B cell (primary cell): ENCODE results near the gene MCF2L. TPM values are rescaled to one million over a fixed set of nuclear protein-coding genes. Genes with fewer than 3 reads are reported as not detected.

Experiments
- ATAC-seq: fragments of 200-7000 bp; cut with Tn5 transposase; one replicate; pipeline ENCODE4 v1.10.0; 2021; ENCODE audit warnings: low read depth, mild to moderate bottlenecking, moderate number of reproducible peaks, moderate library complexity
- CTCF ChIA-PET: fragments of 350-600 bp; sonication (Branson Sonifier 250); formaldehyde crosslinking; loops from one replicate; lab custom pipeline; 2021; ENCODE audit warnings: antibody characterized with exemption, inconsistent platforms; lab: Charles Lee
- POLR2A ChIA-PET: fragments of 350-600 bp; sonication (Branson Sonifier 250); formaldehyde crosslinking; loops from one replicate; lab custom pipeline; 2021; ENCODE audit warnings: antibody characterized with exemption; lab: Charles Lee
- DNase-seq: peaks from one replicate; pipeline ENCODE4 v3.0.0; 2013
- H2AFZ ChIP-seq: 2 replicates; pipeline ENCODE4 v1.6.1; 2012; ENCODE audit warnings: mild to moderate bottlenecking, low read depth, low read length; ENCODE audit not compliant: insufficient read depth, poor library complexity, severe bottlenecking
- H3K27ac ChIP-seq, 2 donors: 1 replicate in 1 of 2; 2 replicates in 1 of 2; pipeline ENCODE4 v1.5.1; 2012 to 2013; ENCODE audit warnings: low read length in 2 of 2, mild to moderate bottlenecking in 2 of 2, moderate library complexity in 1 of 2
- H3K27me3 ChIP-seq, 4 experiments: fragments of 200-600 bp in 1 of 4; sonication (generic) in 1 of 4; replicated peaks in 1 of 4; 1 replicate in 2 of 4; 2 replicates in 2 of 4; pipeline versions ENCODE4 v1.6.1 to v1.7.0; 2013 to 2016; ENCODE audit warnings: low read length in 3 of 4, mild to moderate bottlenecking in 2 of 4, mixed read lengths in 1 of 4, moderate library complexity in 1 of 4; ENCODE audit not compliant: insufficient read depth in 4 of 4, control insufficient read depth in 3 of 4; ENCODE audit errors: control extremely low read depth in 1 of 4
- H3K36me3 ChIP-seq, 2 experiments: replicated peaks in 1 of 2; 1 replicate in 1 of 2; 2 replicates in 1 of 2; pipeline versions ENCODE4 v1.6.1 to v1.7.1; 2013; ENCODE audit warnings: low read length in 1 of 2; ENCODE audit not compliant: insufficient read depth in 2 of 2, control insufficient read depth in 1 of 2; ENCODE audit errors: control extremely low read depth in 1 of 2, extremely low read depth in 1 of 2
- H3K4me1 ChIP-seq, 2 donors: fragments of 200-600 bp in 1 of 2; sonication (generic) in 1 of 2; 1 replicate in 1 of 2; 2 replicates in 1 of 2; pipeline versions ENCODE4 v1.5.1 to v1.6.1; 2013 to 2017; ENCODE audit warnings: low read length in 2 of 2; ENCODE audit not compliant: control insufficient read depth in 2 of 2, insufficient read depth in 2 of 2
- H3K4me2 ChIP-seq: replicated peaks from 2 replicates; pipeline ENCODE3; 2012; ENCODE audit warnings: mild to moderate bottlenecking, low read depth, low read length; ENCODE audit not compliant: poor library complexity, severe bottlenecking
- H3K4me3 ChIP-seq, 5 experiments: fragments of 200-600 bp in 1 of 5; sonication (generic) in 1 of 5; 1 replicate in 3 of 5; 2 replicates in 2 of 5; pipeline versions ENCODE4 v1.5.1 to v1.7.0; 2011 to 2016; ENCODE audit warnings: low read length in 4 of 5, mild to moderate bottlenecking in 4 of 5, low read depth in 2 of 5, control low read depth in 1 of 5, moderate library complexity in 1 of 5; ENCODE audit not compliant: insufficient read depth in 1 of 5; ENCODE audit errors: control extremely low read depth in 1 of 5, extremely low read depth in 1 of 5
- H3K79me2 ChIP-seq: fragments of 200-600 bp; sonication (generic); one replicate; pipeline ENCODE4 v1.6.0; 2016; ENCODE audit warnings: low read length; ENCODE audit not compliant: control insufficient read depth, insufficient read depth
- H3K9ac ChIP-seq: fragments of 200-600 bp; sonication (generic); 2 replicates; pipeline ENCODE4 v1.6.1; 2017; ENCODE audit warnings: mild to moderate bottlenecking, low read length, moderate library complexity
- H3K9me3 ChIP-seq, 3 donors: one replicate each; pipeline versions ENCODE4 v1.6.1 to v1.7.1; 2013; ENCODE audit warnings: low read length in 2 of 3; ENCODE audit not compliant: control insufficient read depth in 2 of 3, insufficient read depth in 1 of 3; ENCODE audit errors: control extremely low read depth in 1 of 3
- H4K20me1 ChIP-seq: 2 replicates; pipeline ENCODE4 v1.6.0; 2012; ENCODE audit warnings: mild to moderate bottlenecking, low read length; ENCODE audit not compliant: insufficient read depth, control insufficient read depth, poor library complexity, severe bottlenecking
- H3K27ac Mint-ChIP-seq: one replicate; pipeline ENCODE4 v1.8.0; 2021; ENCODE audit warnings: mixed read lengths
- H3K27me3 Mint-ChIP-seq: one replicate; pipeline ENCODE4 v1.8.0; 2021; ENCODE audit warnings: mixed read lengths
- H3K4me1 Mint-ChIP-seq: one replicate; pipeline ENCODE4 v1.8.0; 2021; ENCODE audit warnings: mixed read lengths
- H3K4me3 Mint-ChIP-seq: one replicate; pipeline ENCODE4 v1.8.0; 2021; ENCODE audit warnings: mixed read lengths
- H3K9me3 Mint-ChIP-seq: one replicate; pipeline ENCODE4 v1.8.0; 2022; ENCODE audit warnings: mixed read lengths; ENCODE audit not compliant: insufficient read depth
- CTCF ChIP-seq: fragments of 200-600 bp; IDR thresholded peaks from one replicate; pipeline ENCODE4 v1.8.0; 2022; ENCODE audit warnings: antibody characterized with exemption, mild to moderate bottlenecking
- EZH2 ChIP-seq: IDR thresholded peaks from 2 replicates; pipeline ENCODE4 v1.6.1; 2012; ENCODE audit warnings: borderline replicate concordance, low read depth, mild to moderate bottlenecking, moderate library complexity, low read length; ENCODE audit not compliant: insufficient read depth, poor library complexity, severe bottlenecking
- WGBS: methylation state at CpG from one replicate; pipeline ENCODE4 v1.1.5; 2013; ENCODE audit warnings: missing lambda C conversion rate; ENCODE audit not compliant: insufficient coverage; 5-methylcytosine and 5-hydroxymethylcytosine counted together
- intact Hi-C: fragments of 100-400 bp; cut with micrococcal nuclease; formaldehyde crosslinking; loops from one replicate; pipeline ENCODE4 v1.10.0; 2022
- polyA plus RNA-seq: library from polyadenylated mRNA; depleted of rRNA; stranded (reverse); fragments of >200 nt; gene quantifications from 2 replicates; pipeline ENCODE4 v1.2.3, GENCODE V29; 2012
- total RNA-seq, 2 donors: library from RNA; stranded (reverse); fragments of 120-200 nt in 1 of 2; gene quantifications; 1 replicate in 1 of 2; 2 replicates in 1 of 2; pipeline versions ENCODE4 v1.2.3 to v1.2.4, GENCODE V29; 2013 to 2022

The MCF2L gene
- total and polyA plus RNA-seq, 2 donors (not counting 1 experiment from before 2014, with no cell fraction given) = 3.7 to 8.2 TPM

- intact Hi-C loops = no loop called here
- Histone ChIP-seq H3K4me2 (no peak overlapping the region), H2AFZ (no peak overlapping the region), H3K4me1 (no peaks in the 10 kb centered on the region), H3K4me3 (no peak overlapping the region), H3K36me3 (no peaks in the 10 kb centered on the region), H3K27me3 (no peaks in the 10 kb centered on the region), H4K20me1 (no peaks in the 10 kb centered on the region), H3K9me3 (peaks cover 0 to 11% (median 0%) of the 10 kb centered on the region in 3 donors), H3K9ac (no peak overlapping the region), H3K79me2 (no peaks in the 10 kb centered on the region), H3K27ac (no peak overlapping the region)
- TF ChIP-seq EZH2 (no peak), CTCF (no peak)
- H3K4me3 Mint-ChIP-seq = no peak overlapping the region
- no peak for DNase-seq
- POLR2A ChIA-PET = no interaction called here
- ATAC-seq = no peak
- CTCF ChIA-PET = no interaction called here
- no peaks in the 10 kb centered on the region for H3K9me3 Mint-ChIP-seq
- no peak overlapping the region for H3K27ac Mint-ChIP-seq
- H3K4me1 Mint-ChIP-seq = no peaks in the 10 kb centered on the region
- no peaks in the 10 kb centered on the region for H3K27me3 Mint-ChIP-seq
- 97% methylated on average over 22 of the region's 22 CpGs for WGBS
Observed at GRCh38 chr13:113063091-113063491, 94.1 kb downstream of the MCF2L start.

GRCh38 chr13:113064000-113064533 is 95.1 kb downstream of the MCF2L start:
- H3K9me3 Mint-ChIP-seq = no peaks in the 10 kb centered on the region
- Histone ChIP-seq H3K36me3 (no peaks in the 10 kb centered on the region), H3K79me2 (no peaks in the 10 kb centered on the region), H2AFZ (no peak overlapping the region), H3K4me2 (no peak overlapping the region), H4K20me1 (no peaks in the 10 kb centered on the region), H3K4me1 (no peaks in the 10 kb centered on the region), H3K27ac (no peak overlapping the region), H3K9me3 (peaks cover 0 to 2% (median 0%) of the 10 kb centered on the region in 3 donors), H3K9ac (no peak overlapping the region), H3K4me3 (no peak overlapping the region), H3K27me3 (no peaks in the 10 kb centered on the region)
- ChIA-PET POLR2A (no interaction called here), CTCF (no interaction called here)
- DNase-seq (no peak), ATAC-seq (no peak)
- no peaks in the 10 kb centered on the region for H3K27me3 Mint-ChIP-seq
- no peak for TF ChIP-seq CTCF
- TF ChIP-seq EZH2 = no peak
- intact Hi-C loops = no loop called here
- H3K4me3 Mint-ChIP-seq = no peak overlapping the region
- H3K27ac Mint-ChIP-seq = no peak overlapping the region
- no peaks in the 10 kb centered on the region for H3K4me1 Mint-ChIP-seq
- WGBS = 96% methylated on average over 22 of the region's 29 CpGs
